ENCODE data around the gene LSS.
"Not testable (repeated sequence)": the region's sequence is repeated elsewhere in the genome, so short reads cannot be mapped to it uniquely, and the experiment has no call there.

The LSS gene

GRCh38 chr21:46141767-46142581 is 86.6 kb downstream of the LSS start:
- DNase-seq (ENCODE audit: low read depth in 1 of 2, low spot score in 1 of 2): no peak

- DNase-seq (ENCODE audit: low read depth in 1 of 2, low spot score in 1 of 2): not testable (repeated sequence)
Measured at GRCh38 chr21:46140352-46141003, 88.1 kb downstream of the LSS start.

- DNase-seq (ENCODE audit: low read depth in 1 of 2, low spot score in 1 of 2): no peak
Measured at GRCh38 chr21:46139686-46140085, 88.9 kb downstream of the LSS start.

GRCh38 chr21:46138383-46138970 is 90.1 kb downstream of the LSS start:
- no peak for DNase-seq (ENCODE audit: low read depth in 1 of 2, low spot score in 1 of 2)

All from activated CD4-positive, alpha-beta T cell treated with anti-CD3 and anti-CD28 coated beads, Interleukin-2, amount 50 U/mL, for 24 hours (primary cell).